IPS-18c (cell line): ENCODE results near the gene TRNAU1AP.
"Not testable (repeated sequence)": the region's sequence is repeated elsewhere in the genome, so short reads cannot be mapped to it uniquely, and the experiment has no call there.

Source experiments
- H3K4me3 ChIP-seq: 2 replicates; pipeline ENCODE4 v1.7.0; 2013; ENCODE audit warnings: low read depth, mild to moderate bottlenecking, low read length, moderate library complexity; ENCODE audit not compliant: insufficient read depth
- H3K9me3 ChIP-seq: one replicate; pipeline ENCODE4 v1.6.1; 2013; ENCODE audit warnings: mild to moderate bottlenecking, low read length, moderate library complexity; ENCODE audit not compliant: control insufficient read depth, insufficient read depth

The TRNAU1AP gene

DNA sequence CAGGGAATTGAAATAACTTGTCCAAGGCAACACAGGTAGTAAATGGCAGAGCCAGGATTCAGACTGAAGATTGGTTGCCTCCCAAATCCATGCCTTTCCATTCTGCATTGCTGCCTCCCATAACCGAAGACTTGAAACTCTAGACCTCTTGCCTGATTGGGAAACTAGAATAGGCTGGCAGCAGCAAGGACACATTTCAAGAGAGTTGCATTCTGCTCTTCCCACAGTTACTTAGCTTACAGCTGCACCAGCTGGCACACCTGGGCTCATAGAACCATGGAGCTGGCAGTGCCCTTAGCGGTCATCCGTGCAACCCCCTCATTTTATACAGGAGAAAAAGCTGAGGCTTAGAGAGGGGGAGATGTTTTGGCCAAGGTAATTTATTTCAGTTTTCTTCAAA, 8.0 kb downstream of the TRNAU1AP start:
- no peaks in the 10 kb centered on the region for H3K9me3 ChIP-seq

DNA sequence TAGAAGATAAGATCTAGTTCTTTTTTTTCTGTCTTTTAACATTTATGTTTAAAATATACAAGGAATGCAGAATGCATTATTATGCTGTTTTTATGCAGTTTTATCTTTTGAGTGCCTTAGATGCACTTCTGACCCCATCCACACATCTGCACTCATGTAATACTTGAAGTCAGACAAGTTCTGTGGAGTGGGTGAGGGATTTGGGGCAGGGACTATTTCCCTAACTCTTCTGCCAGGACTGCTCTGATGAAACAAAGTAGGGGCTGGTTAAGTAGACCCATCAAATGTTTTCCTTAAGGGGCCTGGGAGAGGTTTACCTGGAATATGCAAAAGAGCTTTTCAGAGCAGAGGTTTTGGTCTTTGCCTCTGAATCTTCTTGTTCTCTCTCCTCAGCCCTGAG, 11.4 kb downstream of the TRNAU1AP start:
- Histone ChIP-seq H3K4me3 (no peak overlapping the region), H3K9me3 (no peaks in the 10 kb centered on the region)

More for the DNA sequence above, 8.0 kb downstream of the TRNAU1AP start:
- H3K4me3 ChIP-seq, result no peak overlapping the region

- Histone ChIP-seq H3K9me3 (no peaks in the 10 kb centered on the region), H3K4me3 (no peak overlapping the region)
Observed at GRCh38 chr1:28565040-28565439, 12.2 kb downstream of the TRNAU1AP start.

- no peaks in the 10 kb centered on the region for H3K9me3 ChIP-seq
- H3K4me3 ChIP-seq, result no peak overlapping the region
Observed at GRCh38 chr1:28565726-28566125, 12.8 kb downstream of the TRNAU1AP start.

- H3K4me3 ChIP-seq, result no peak overlapping the region
Observed at GRCh38 chr1:28566931-28567330, 14.0 kb downstream of the TRNAU1AP start.

GRCh38 chr1:28571911-28572310, 19.0 kb downstream of the TRNAU1AP start:
- Histone ChIP-seq H3K4me3 (no peak overlapping the region), H3K9me3 (no peaks in the 10 kb centered on the region)

More at GRCh38 chr1:28566931-28567330, 14.0 kb downstream of the TRNAU1AP start:
- no peaks in the 10 kb centered on the region for H3K9me3 ChIP-seq

DNA sequence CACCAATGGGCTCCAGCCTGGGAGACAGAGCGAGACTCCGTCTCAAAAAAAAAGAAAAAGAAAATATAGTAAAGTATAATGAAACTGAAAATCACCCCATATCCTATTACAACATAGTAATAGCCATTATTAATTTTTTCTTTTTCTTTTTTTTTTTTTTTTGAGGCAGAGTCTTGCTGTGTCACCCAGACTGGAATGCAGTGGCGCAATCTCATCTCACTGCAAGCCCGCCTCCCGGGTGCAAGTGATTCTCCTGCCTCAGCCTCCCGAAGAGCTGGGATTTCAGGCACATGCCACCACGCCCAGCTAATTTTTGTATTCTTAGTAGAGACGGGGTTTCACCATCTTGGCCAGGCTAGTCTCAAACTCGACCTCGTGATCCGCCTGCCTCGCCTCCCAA, 20.0 kb downstream of the TRNAU1AP start:
- not testable (repeated sequence) for H3K9me3 ChIP-seq

GRCh38 chr1:28573564-28573963, 20.7 kb downstream of the TRNAU1AP start:
- H3K4me3 ChIP-seq, result no peak overlapping the region
- H3K9me3 ChIP-seq, result no peaks in the 10 kb centered on the region

More for the DNA sequence above, 20.0 kb downstream of the TRNAU1AP start:
- H3K4me3 ChIP-seq, result not testable (repeated sequence)

- H3K4me3 ChIP-seq, result no peak overlapping the region
- no peaks in the 10 kb centered on the region for H3K9me3 ChIP-seq
Observed at GRCh38 chr1:28577052-28577678, 24.3 kb downstream of the TRNAU1AP start.

DNA sequence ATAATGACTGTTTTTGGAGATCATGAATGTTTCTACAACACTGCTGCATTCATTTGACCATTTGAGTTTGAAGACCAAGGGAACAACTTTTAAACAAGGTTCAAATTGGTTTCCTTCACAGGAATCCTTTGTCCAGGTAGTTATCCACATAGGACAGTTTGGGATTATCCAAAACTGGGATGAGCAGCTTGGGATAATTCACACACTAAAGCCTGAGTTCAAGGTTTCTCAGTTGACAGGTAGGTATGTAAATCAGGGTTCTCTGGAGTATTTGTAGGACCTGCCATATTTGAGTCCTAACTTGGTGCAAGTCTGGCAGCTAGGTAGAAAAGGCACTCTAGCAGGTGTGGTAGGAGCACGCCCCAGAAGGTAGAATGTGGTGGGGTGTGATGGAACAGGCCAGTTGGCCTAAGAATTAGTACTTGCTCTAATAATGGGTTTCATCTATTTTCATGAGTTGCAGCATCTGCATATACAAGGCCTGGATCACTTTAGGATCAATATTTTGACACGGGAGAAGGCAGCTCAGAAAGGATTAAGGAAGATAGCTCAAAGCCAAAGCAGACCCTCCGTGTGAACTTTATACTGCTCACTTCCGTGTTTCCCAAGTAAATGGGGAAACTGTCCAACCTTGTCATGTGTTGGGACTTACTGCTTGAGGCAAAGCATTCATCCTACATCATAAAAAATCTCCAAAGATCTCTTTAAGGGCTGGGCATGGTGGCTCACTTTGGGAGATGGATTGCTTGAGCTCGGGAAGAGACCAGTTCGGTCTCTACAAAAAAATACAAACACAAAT, 25.1 kb downstream of the TRNAU1AP start:
- Histone ChIP-seq H3K4me3 (no peak overlapping the region), H3K9me3 (no peaks in the 10 kb centered on the region)

DNA sequence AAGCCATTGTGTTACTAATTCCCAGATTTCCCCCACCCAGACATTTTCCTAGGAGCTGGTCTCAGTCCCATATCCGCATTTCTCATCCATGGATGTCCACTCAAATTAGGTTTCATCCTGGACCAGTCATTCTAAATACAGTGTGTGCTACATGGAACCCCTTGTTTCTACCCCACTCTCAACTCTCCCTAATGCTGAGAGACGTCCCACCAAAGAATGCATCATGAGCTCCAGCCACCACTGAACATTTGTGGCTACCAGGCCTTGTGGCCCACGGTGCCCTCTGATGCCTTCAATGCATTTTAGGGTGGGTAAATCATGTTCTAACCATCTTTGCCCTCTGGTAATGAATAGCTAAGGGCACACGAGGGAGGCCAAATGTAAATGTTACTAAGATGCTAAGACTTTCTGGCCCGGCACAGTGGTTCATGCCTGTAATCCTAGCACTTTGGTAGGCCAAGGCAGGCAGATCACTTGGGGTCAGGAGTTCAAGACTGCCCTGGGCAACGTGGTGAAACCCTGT, 25.9 kb downstream of the TRNAU1AP start:
- H3K9me3 ChIP-seq, result no peaks in the 10 kb centered on the region
- no peak overlapping the region for H3K4me3 ChIP-seq

DNA sequence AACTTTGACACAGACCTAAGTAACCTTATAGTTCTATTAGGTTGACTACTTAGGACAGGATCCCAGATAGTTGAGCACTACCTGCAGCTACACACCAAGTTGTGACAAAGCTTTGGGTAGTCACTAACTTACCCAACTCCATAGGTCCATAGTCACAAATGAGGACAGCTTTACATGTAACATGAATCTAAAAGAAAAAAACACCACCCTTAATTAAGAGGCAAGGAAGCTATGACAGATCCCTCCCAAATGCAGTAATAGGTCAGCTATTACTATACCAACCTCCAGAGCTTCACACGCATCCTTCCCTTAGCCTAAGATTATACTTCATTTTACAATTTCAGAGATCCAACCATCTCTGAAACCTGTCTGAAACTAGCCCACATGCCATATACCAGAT, 26.5 kb downstream of the TRNAU1AP start:
- Histone ChIP-seq H3K9me3 (no peaks in the 10 kb centered on the region), H3K4me3 (peak overlapping the region; percentile 34; the same call in 1 of the 2 replicates)

DNA sequence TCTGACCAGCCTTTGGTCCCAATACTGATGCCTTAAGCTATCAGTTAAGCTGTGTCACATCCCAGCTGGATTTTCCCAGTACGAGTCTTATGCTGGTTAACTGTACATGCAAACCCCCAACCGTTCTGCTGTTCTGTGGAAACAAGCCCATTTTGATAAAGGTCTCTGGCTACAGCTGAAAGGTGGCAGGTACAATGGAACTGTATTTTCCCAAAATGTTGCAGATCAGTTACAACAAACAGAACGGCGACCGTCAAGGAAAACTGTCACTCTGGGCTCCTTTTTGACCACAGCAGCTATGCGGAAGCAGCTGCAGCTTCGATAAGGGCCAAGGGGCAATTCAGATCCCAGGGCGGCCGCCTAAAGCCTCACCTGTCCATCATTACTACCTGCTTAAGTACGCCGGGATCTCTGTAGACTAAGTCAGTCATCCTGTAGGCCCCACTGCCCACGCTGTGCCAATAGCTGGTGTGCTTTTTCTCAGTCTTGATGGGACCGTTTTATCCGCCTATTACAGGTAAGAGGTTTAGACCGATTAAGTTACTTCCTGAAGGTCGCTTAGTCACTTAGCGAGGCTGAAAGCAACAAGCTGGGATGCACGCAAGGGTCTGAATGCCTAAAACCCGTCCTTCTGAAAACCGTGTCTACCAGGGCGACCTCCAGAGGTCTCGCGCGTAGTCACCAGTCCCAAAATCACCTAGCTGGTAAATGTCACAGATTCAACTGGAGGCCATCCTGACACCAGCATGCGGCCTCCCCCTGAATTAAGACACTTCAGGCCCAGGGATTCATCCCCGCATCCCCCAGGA, 28.0 kb downstream of the TRNAU1AP start:
- H3K9me3 ChIP-seq, result no peaks in the 10 kb centered on the region

GRCh38 chr1:28581531-28582247, 28.8 kb downstream of the TRNAU1AP start:
- H3K9me3 ChIP-seq, result no peaks in the 10 kb centered on the region

More for the DNA sequence above, 28.0 kb downstream of the TRNAU1AP start:
- peak overlapping the region; percentile 86 for H3K4me3 ChIP-seq

GRCh38 chr1:28582248-28582615, 29.3 kb downstream of the TRNAU1AP start:
- no peaks in the 10 kb centered on the region for H3K9me3 ChIP-seq

More at GRCh38 chr1:28581531-28582247, 28.8 kb downstream of the TRNAU1AP start:
- peak overlapping the region; percentile 86 for H3K4me3 ChIP-seq

DNA sequence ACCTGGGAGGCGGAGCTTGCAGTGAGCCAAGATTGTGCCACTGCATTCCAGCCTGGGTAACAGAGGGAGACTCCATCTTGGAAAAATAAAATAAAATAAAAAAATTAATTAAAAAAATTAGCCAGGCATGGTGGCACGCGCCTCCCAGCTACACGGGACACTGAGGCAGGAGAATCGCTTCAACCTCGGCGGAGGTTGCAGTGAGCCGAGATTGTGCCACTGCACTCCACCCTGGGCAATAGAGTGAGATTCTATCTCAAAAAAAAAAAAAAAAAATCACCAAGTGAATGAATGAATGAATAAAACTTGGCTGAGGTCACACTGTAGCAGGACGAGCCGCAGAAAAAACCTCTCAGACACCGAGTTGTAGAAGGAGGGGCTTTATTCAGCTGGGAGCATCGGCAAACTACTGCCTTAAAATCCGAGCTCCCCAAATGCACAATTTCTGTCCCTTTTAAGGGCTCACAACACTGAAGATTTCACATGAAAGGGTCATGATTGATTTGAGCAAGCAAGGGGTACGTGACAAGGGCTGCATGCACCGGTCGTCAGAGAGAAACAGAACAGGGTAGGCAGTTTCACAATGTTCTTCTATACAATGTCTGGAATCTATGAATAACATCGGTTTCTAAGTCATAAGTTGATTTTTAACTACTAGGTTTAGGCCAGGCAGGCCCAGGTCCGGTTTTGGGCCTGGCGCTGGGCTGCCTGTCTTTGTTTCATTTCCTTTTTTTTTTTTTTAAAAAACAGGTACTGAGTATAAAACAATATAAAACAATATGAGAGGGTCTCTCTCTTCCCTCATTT, 33.9 kb downstream of the TRNAU1AP start:
- H3K4me3 ChIP-seq, H3K9me3 ChIP-seq: not testable (repeated sequence)

More at GRCh38 chr1:28582248-28582615, 29.3 kb downstream of the TRNAU1AP start:
- peak overlapping the region; percentile 86 for H3K4me3 ChIP-seq
